WTC11 (cell line): ENCODE results near the gene ADAMTS2. TPM values are rescaled to one million over a fixed set of nuclear protein-coding genes. Genes with fewer than 3 reads are reported as not detected.

Source experiments
- ATAC-seq: fragments of 200-7000 bp; cut with Tn5 transposase; 2 replicates; pipeline ENCODE4 v1.10.0; 2021; ENCODE audit warnings: mild to moderate bottlenecking, moderate library complexity
- CTCF ChIA-PET: fragments of 300-600 bp; sonication (Branson Sonifier 250); formaldehyde crosslinking; loops from one replicate; lab custom pipeline; 2021; ENCODE audit warnings: antibody characterized with exemption; lab: Charles Lee
- POLR2A ChIA-PET: fragments of 350-600 bp; sonication (Branson Sonifier 250); formaldehyde crosslinking; loops from one replicate; lab custom pipeline; 2021; ENCODE audit warnings: antibody characterized with exemption; lab: Charles Lee
- DNase-seq: peaks from one replicate; pipeline ENCODE4 v3.0.0; 2021; ENCODE audit warnings: low spot score
- H3K27ac Mint-ChIP-seq: 2 replicates; pipeline ENCODE4 v1.8.0; 2021; ENCODE audit warnings: mixed read lengths
- H3K27me3 Mint-ChIP-seq: 2 replicates; pipeline ENCODE4 v1.8.0; 2021; ENCODE audit warnings: low read depth, mild to moderate bottlenecking, moderate library complexity, mixed read lengths
- H3K36me3 Mint-ChIP-seq: 2 replicates; pipeline ENCODE4 v1.8.0; 2021; ENCODE audit warnings: mixed read lengths
- H3K4me1 Mint-ChIP-seq: 2 replicates; pipeline ENCODE4 v1.8.0; 2022; ENCODE audit warnings: mixed read lengths
- H3K4me3 Mint-ChIP-seq: 2 replicates; pipeline ENCODE4 v1.8.0; 2021; ENCODE audit warnings: mild to moderate bottlenecking, moderate library complexity, mixed read lengths
- H3K9me3 Mint-ChIP-seq: 2 replicates; pipeline ENCODE4 v1.8.0; 2021; ENCODE audit warnings: mixed read lengths
- CREM ChIP-seq: sonication (generic); formaldehyde crosslinking; IDR thresholded peaks from 2 replicates; pipeline ENCODE4 v1.8.1; 2022; ENCODE audit warnings: mild to moderate bottlenecking, missing genetic modification reagents, moderate library complexity
- FOXK1 ChIP-seq: sonication (generic); formaldehyde crosslinking; IDR thresholded peaks from 2 replicates; pipeline ENCODE4 v1.8.0; 2022; ENCODE audit warnings: mild to moderate bottlenecking, moderate library complexity, missing genetic modification reagents
- GTF2I ChIP-seq: fragments of 250-450 bp; sonication (Bioruptor Pico); conservative IDR thresholded peaks from 2 replicates; pipeline ENCODE4 v1.4.0; 2021; ENCODE audit warnings: mild to moderate bottlenecking
- KAT7 ChIP-seq: sonication (generic); formaldehyde crosslinking; IDR thresholded peaks from 2 replicates; pipeline ENCODE4 v1.8.1; 2023; ENCODE audit warnings: missing genetic modification reagents, mild to moderate bottlenecking, borderline replicate concordance
- MXD4 ChIP-seq: fragments of 250-450 bp; sonication (Bioruptor Pico); IDR thresholded peaks from 2 replicates; pipeline ENCODE4 v1.8.0; 2021; ENCODE audit warnings: mild to moderate bottlenecking, moderate library complexity, borderline replicate concordance
- NR1H2 ChIP-seq: sonication (generic); formaldehyde crosslinking; IDR thresholded peaks from 2 replicates; pipeline ENCODE4 v1.9.0; 2021; ENCODE audit warnings: mild to moderate bottlenecking, moderate library complexity, missing genetic modification reagents
- NR2C2 ChIP-seq: sonication (generic); formaldehyde crosslinking; IDR thresholded peaks from 2 replicates; pipeline ENCODE4 v1.8.0; 2022; ENCODE audit warnings: mild to moderate bottlenecking, missing genetic modification reagents
- RELA ChIP-seq: sonication (generic); formaldehyde crosslinking; IDR thresholded peaks from 2 replicates; pipeline ENCODE4 v1.8.1; 2022; ENCODE audit warnings: missing genetic modification reagents, mild to moderate bottlenecking, borderline replicate concordance
- SMAD4 ChIP-seq: sonication (generic); formaldehyde crosslinking; IDR thresholded peaks from 2 replicates; pipeline ENCODE4 v1.8.0; 2022; ENCODE audit warnings: mild to moderate bottlenecking, missing genetic modification reagents
- SP1 ChIP-seq: sonication (generic); formaldehyde crosslinking; conservative IDR thresholded peaks from 2 replicates; pipeline ENCODE4 v1.8.1; 2022; ENCODE audit warnings: missing genetic modification reagents
- TCF7 ChIP-seq: sonication (generic); formaldehyde crosslinking; IDR thresholded peaks from 2 replicates; pipeline ENCODE4 v1.8.0; 2022; ENCODE audit warnings: mild to moderate bottlenecking, low read depth, missing genetic modification reagents, moderate library complexity
- ZNF121 ChIP-seq: sonication (generic); formaldehyde crosslinking; IDR thresholded peaks from 2 replicates; pipeline ENCODE4 v1.8.0; 2023; ENCODE audit warnings: missing genetic modification reagents
- ZNF423 ChIP-seq: fragments of 250-450 bp; sonication (Bioruptor Pico); IDR thresholded peaks from 2 replicates; pipeline ENCODE4 v2.1.2; 2022; ENCODE audit warnings: mild to moderate bottlenecking, moderate library complexity
- total RNA-seq: library from RNA; stranded (reverse); gene quantifications from 3 replicates; pipeline ENCODE4 v1.2.3, GENCODE V29; 2021
- TF ChIP-seq, protein P1 (sequence below): fragments of 250-450 bp; sonication (Bioruptor Pico); IDR thresholded peaks from 2 replicates; pipeline ENCODE4 v1.9.0; 2021; ENCODE audit warnings: moderate library complexity, mild to moderate bottlenecking, inconsistent platforms, borderline replicate concordance
- TF ChIP-seq, protein P2 (sequence below): sonication (generic); formaldehyde crosslinking; IDR thresholded peaks from 2 replicates; pipeline ENCODE4 v1.8.1; 2023; ENCODE audit warnings: mild to moderate bottlenecking, moderate library complexity, missing genetic modification reagents
- TF ChIP-seq, protein P3 (sequence below): sonication (generic); formaldehyde crosslinking; IDR thresholded peaks from 2 replicates; pipeline ENCODE4 v1.8.0; 2023; ENCODE audit warnings: missing genetic modification reagents, mild to moderate bottlenecking, borderline replicate concordance
- TF ChIP-seq, protein P4 (sequence below): fragments of 250-450 bp; sonication (Bioruptor Pico); IDR thresholded peaks from 2 replicates; pipeline ENCODE4 v1.9.0; 2021; ENCODE audit warnings: mild to moderate bottlenecking
- TF ChIP-seq, protein P5 (sequence below): sonication (generic); formaldehyde crosslinking; IDR thresholded peaks from 2 replicates; pipeline ENCODE4 v1.8.1; 2023; ENCODE audit warnings: mild to moderate bottlenecking, missing genetic modification reagents, borderline replicate concordance
- TF ChIP-seq, protein P6 (sequence below): sonication (generic); formaldehyde crosslinking; IDR thresholded peaks from 2 replicates; pipeline ENCODE4 v1.8.1; 2023; ENCODE audit warnings: mild to moderate bottlenecking, missing genetic modification reagents, moderate library complexity

The ADAMTS2 gene
- total RNA-seq, 1 experiment from 2014 or later = 11.2 TPM

DNA sequence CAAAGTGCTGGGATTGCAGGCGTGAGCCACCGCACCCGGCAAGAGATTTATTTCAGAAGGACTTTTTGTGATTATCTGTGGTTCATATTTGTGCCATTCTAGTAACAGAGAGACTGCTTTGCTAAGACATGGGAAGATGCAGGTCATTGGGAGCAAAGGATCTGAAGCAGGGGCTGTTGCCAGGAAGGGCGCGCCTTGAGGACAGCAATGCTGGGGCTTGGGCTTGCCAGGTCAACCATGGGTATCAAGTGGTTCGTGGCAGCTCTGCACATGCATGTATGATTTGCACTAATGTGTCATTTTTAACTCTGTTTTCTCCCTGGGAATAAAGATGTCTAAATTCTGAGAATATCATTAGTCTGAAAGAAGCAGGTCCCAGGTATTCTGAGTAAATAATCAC is 17.0 kb downstream of the ADAMTS2 start:
- TF ChIP-seq, protein P1, sequence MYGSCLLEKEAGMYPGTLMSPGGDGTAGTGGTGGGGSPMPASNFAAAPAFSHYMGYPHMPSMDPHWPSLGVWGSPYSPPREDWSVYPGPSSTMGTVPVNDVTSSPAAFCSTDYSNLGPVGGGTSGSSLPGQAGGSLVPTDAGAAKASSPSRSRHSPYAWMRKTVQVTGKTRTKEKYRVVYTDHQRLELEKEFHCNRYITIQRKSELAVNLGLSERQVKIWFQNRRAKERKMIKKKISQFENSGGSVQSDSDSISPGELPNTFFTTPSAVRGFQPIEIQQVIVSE (CRISPR knock-in tag) = no peak
- TF ChIP-seq NR1H2 (CRISPR knock-in tag) (no peak), NR2C2 (CRISPR knock-in tag) (no peak), MXD4 (CRISPR knock-in tag) (no peak), RELA (CRISPR knock-in tag) (no peak), FOXK1 (CRISPR knock-in tag) (no peak), ZNF423 (CRISPR knock-in tag) (no peak), SP1 (CRISPR knock-in tag) (no peak), KAT7 (CRISPR knock-in tag) (no peak), CREM (CRISPR knock-in tag) (no peak), ZNF121 (CRISPR knock-in tag) (no peak), TCF7 (CRISPR knock-in tag) (no peak), GTF2I (CRISPR knock-in tag) (no peak), SMAD4 (no peak)
- TF ChIP-seq, protein P2, sequence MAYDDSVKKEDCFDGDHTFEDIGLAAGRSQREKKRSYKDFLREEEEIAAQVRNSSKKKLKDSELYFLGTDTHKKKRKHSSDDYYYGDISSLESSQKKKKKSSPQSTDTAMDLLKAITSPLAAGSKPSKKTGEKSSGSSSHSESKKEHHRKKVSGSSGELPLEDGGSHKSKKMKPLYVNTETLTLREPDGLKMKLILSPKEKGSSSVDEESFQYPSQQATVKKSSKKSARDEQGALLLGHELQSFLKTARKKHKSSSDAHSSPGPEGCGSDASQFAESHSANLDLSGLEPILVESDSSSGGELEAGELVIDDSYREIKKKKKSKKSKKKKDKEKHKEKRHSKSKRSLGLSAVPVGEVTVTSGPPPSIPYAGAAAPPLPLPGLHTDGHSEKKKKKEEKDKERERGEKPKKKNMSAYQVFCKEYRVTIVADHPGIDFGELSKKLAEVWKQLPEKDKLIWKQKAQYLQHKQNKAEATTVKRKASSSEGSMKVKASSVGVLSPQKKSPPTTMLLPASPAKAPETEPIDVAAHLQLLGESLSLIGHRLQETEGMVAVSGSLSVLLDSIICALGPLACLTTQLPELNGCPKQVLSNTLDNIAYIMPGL (CRISPR knock-in tag) = no peak
- TF ChIP-seq, protein P3, sequence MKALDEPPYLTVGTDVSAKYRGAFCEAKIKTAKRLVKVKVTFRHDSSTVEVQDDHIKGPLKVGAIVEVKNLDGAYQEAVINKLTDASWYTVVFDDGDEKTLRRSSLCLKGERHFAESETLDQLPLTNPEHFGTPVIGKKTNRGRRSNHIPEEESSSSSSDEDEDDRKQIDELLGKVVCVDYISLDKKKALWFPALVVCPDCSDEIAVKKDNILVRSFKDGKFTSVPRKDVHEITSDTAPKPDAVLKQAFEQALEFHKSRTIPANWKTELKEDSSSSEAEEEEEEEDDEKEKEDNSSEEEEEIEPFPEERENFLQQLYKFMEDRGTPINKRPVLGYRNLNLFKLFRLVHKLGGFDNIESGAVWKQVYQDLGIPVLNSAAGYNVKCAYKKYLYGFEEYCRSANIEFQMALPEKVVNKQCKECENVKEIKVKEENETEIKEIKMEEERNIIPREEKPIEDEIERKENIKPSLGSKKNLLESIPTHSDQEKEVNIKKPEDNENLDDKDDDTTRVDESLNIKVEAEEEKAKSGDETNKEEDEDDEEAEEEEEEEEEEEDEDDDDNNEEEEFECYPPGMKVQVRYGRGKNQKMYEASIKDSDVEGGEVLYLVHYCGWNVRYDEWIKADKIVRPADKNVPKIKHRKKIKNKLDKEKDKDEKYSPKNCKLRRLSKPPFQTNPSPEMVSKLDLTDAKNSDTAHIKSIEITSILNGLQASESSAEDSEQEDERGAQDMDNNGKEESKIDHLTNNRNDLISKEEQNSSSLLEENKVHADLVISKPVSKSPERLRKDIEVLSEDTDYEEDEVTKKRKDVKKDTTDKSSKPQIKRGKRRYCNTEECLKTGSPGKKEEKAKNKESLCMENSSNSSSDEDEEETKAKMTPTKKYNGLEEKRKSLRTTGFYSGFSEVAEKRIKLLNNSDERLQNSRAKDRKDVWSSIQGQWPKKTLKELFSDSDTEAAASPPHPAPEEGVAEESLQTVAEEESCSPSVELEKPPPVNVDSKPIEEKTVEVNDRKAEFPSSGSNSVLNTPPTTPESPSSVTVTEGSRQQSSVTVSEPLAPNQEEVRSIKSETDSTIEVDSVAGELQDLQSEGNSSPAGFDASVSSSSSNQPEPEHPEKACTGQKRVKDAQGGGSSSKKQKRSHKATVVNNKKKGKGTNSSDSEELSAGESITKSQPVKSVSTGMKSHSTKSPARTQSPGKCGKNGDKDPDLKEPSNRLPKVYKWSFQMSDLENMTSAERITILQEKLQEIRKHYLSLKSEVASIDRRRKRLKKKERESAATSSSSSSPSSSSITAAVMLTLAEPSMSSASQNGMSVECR = no peak
- TF ChIP-seq, protein P4, sequence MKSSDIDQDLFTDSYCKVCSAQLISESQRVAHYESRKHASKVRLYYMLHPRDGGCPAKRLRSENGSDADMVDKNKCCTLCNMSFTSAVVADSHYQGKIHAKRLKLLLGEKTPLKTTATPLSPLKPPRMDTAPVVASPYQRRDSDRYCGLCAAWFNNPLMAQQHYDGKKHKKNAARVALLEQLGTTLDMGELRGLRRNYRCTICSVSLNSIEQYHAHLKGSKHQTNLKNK = no peak
- TF ChIP-seq, protein P5, sequence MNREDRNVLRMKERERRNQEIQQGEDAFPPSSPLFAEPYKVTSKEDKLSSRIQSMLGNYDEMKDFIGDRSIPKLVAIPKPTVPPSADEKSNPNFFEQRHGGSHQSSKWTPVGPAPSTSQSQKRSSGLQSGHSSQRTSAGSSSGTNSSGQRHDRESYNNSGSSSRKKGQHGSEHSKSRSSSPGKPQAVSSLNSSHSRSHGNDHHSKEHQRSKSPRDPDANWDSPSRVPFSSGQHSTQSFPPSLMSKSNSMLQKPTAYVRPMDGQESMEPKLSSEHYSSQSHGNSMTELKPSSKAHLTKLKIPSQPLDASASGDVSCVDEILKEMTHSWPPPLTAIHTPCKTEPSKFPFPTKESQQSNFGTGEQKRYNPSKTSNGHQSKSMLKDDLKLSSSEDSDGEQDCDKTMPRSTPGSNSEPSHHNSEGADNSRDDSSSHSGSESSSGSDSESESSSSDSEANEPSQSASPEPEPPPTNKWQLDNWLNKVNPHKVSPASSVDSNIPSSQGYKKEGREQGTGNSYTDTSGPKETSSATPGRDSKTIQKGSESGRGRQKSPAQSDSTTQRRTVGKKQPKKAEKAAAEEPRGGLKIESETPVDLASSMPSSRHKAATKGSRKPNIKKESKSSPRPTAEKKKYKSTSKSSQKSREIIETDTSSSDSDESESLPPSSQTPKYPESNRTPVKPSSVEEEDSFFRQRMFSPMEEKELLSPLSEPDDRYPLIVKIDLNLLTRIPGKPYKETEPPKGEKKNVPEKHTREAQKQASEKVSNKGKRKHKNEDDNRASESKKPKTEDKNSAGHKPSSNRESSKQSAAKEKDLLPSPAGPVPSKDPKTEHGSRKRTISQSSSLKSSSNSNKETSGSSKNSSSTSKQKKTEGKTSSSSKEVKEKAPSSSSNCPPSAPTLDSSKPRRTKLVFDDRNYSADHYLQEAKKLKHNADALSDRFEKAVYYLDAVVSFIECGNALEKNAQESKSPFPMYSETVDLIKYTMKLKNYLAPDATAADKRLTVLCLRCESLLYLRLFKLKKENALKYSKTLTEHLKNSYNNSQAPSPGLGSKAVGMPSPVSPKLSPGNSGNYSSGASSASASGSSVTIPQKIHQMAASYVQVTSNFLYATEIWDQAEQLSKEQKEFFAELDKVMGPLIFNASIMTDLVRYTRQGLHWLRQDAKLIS (CRISPR knock-in tag) = no peak
- TF ChIP-seq, protein P6, sequence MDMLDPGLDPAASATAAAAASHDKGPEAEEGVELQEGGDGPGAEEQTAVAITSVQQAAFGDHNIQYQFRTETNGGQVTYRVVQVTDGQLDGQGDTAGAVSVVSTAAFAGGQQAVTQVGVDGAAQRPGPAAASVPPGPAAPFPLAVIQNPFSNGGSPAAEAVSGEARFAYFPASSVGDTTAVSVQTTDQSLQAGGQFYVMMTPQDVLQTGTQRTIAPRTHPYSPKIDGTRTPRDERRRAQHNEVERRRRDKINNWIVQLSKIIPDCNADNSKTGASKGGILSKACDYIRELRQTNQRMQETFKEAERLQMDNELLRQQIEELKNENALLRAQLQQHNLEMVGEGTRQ (CRISPR knock-in tag) = no peak
- peaks cover 18% of the 10 kb centered on the region for H3K27me3 Mint-ChIP-seq
- CTCF ChIA-PET = no interaction called here
- H3K27ac Mint-ChIP-seq = no peak overlapping the region
- peaks cover 22% of the 10 kb centered on the region for H3K4me1 Mint-ChIP-seq
- DNase-seq (no peak), ATAC-seq (no peak)
- no peaks in the 10 kb centered on the region; the same call in 1 of the 2 replicates for H3K36me3 Mint-ChIP-seq
- POLR2A ChIA-PET = no interaction called here
- H3K4me3 Mint-ChIP-seq = no peak overlapping the region
- peaks cover 5% of the 10 kb centered on the region; the same call in 1 of the 2 replicates for H3K9me3 Mint-ChIP-seq
